HL-60 (cell line): Measurements from ENCODE around the gene GMPPA.

Experiments used
- GABPA ChIP-seq: IDR thresholded peaks from 2 replicates; pipeline ENCODE4 v1.6.1; 2012; ENCODE audit warnings: low read depth
- POLR2AphosphoS5 ChIP-seq: IDR thresholded peaks from 2 replicates; pipeline ENCODE4 v1.6.1; 2012; ENCODE audit warnings: low read depth
- TF ChIP-seq, protein P1 (sequence below): IDR thresholded peaks from one replicate; pipeline ENCODE4 v1.5.1; 2011; ENCODE audit warnings: low read length, control low read depth, inconsistent platforms; ENCODE audit not compliant: insufficient read depth
- TF ChIP-seq, protein P2 (sequence below): IDR thresholded peaks from 2 replicates; pipeline ENCODE4 v1.6.1; 2012; ENCODE audit warnings: low read depth; ENCODE audit not compliant: insufficient replicate concordance

DNA sequence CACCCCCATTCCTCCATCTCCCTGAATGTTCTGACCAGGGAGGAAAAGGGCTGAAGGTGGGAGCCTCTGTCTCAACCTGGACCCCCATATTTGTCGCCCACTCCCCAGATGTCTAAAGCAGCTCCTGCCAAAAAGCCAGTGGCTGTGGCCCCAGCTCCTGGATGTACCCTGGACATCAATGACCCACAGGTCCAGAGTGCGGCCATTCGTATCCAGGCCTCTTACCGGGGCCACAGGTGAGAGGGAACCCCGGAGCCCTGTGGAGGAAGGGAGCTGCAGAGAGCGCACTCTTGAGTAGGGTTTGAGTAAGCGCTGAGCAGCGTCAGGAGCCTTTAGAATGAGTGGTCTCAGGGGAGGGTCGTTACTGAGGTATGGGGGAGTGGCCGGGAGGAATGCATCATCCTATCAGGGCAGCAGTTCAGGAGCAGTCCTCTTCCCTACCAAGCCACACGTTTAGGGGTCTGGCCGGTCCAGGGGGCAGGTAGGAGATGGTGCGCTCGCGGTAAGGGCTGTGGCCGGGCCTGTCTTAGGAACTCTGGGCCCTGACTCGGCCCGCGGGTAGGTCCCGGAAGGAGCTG lies 2.4 kb upstream of the GMPPA start:
- TF ChIP-seq, protein P1, sequence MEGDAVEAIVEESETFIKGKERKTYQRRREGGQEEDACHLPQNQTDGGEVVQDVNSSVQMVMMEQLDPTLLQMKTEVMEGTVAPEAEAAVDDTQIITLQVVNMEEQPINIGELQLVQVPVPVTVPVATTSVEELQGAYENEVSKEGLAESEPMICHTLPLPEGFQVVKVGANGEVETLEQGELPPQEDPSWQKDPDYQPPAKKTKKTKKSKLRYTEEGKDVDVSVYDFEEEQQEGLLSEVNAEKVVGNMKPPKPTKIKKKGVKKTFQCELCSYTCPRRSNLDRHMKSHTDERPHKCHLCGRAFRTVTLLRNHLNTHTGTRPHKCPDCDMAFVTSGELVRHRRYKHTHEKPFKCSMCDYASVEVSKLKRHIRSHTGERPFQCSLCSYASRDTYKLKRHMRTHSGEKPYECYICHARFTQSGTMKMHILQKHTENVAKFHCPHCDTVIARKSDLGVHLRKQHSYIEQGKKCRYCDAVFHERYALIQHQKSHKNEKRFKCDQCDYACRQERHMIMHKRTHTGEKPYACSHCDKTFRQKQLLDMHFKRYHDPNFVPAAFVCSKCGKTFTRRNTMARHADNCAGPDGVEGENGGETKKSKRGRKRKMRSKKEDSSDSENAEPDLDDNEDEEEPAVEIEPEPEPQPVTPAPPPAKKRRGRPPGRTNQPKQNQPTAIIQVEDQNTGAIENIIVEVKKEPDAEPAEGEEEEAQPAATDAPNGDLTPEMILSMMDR = no peak
- TF ChIP-seq POLR2AphosphoS5 = no peak
- TF ChIP-seq, protein P2, sequence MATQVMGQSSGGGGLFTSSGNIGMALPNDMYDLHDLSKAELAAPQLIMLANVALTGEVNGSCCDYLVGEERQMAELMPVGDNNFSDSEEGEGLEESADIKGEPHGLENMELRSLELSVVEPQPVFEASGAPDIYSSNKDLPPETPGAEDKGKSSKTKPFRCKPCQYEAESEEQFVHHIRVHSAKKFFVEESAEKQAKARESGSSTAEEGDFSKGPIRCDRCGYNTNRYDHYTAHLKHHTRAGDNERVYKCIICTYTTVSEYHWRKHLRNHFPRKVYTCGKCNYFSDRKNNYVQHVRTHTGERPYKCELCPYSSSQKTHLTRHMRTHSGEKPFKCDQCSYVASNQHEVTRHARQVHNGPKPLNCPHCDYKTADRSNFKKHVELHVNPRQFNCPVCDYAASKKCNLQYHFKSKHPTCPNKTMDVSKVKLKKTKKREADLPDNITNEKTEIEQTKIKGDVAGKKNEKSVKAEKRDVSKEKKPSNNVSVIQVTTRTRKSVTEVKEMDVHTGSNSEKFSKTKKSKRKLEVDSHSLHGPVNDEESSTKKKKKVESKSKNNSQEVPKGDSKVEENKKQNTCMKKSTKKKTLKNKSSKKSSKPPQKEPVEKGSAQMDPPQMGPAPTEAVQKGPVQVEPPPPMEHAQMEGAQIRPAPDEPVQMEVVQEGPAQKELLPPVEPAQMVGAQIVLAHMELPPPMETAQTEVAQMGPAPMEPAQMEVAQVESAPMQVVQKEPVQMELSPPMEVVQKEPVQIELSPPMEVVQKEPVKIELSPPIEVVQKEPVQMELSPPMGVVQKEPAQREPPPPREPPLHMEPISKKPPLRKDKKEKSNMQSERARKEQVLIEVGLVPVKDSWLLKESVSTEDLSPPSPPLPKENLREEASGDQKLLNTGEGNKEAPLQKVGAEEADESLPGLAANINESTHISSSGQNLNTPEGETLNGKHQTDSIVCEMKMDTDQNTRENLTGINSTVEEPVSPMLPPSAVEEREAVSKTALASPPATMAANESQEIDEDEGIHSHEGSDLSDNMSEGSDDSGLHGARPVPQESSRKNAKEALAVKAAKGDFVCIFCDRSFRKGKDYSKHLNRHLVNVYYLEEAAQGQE = no peak
- TF ChIP-seq GABPA = no peak
